Fibroblast of gingiva (primary cell): ENCODE data around the gene FGF16.
A peak's percentile ranks its signal among the peaks of the same experiment; 100 is the strongest.
"Not testable (repeated sequence)": the region's sequence is repeated elsewhere in the genome, so short reads cannot be mapped to it uniquely, and the experiment has no call there.

ENCODE experiments used
- DNase-seq: peaks from one replicate; pipeline ENCODE4 v3.0.0-alpha.2; 2011; ENCODE audit warnings: low read depth

The FGF16 gene

DNA sequence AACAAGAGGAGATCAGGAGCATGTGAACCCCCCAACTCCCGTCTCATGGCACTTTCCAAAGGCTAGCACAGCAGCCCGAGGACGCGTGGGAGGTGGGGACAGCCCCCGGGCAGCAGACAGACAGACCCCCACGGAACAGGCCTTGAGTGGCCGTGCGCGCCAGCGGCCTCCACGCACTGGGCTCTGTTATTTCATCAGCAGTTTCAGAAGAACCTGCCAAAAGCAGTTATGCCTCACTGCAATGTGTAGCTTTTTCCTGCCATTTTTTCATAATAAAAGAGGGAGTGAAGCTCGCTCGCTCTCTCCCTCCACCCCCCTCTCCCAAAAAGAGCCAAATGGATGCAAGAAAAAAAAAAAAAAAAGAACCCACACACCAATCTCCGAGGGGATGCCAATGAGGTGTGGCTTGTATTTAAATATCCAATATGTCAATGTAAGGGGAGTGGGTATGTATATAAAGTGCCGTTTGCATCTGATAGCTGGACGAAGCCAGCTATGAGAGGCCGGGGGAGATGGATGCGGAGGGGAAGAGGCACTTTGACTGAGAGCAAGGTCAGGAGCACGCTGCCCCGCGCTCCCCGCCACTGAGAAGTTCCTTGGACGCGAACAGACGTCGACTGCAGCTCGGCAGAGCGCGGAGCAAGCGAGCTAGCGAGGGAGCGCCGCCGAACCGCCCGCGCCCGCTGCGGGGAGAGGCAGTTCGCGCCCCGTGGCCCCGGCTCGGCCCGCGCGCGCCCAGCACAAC is at the start of gene FGF16:
Gene FGF16 (plus strand): TSS at position 482 of the 745 bp plus-strand sequence. CDS start 286 bp downstream, outside the sequence.
- DNase-seq: peak; percentile 14

- no peak for DNase-seq
Observed at GRCh38 chrX:77398330-77398954, 48.7 kb upstream of the FGF16 start.

GRCh38 chrX:77404419-77404818 is 42.8 kb upstream of the FGF16 start:
- no peak for DNase-seq

DNA sequence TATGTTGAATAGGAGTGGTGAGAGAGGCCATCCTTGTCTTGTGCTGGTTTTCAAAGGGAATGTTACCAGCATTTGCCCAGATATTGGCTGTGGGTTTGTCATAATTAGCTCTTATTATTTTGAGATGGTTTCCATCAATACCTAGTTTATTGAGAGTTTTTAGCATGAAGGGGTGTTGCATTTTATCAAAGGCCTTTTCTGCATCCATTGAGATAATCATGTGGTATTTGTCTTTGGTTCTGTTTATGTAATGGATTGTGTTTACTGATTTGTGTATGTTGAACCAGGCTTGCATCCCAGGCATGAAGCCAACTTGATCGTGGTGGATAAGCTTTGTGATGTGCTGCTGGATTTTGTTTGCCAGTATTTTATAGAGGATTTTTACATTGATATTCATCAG is 39.4 kb upstream of the FGF16 start:
- not testable (repeated sequence) for DNase-seq

- no peak for DNase-seq
Observed at GRCh38 chrX:77412631-77413030, 34.6 kb upstream of the FGF16 start.

DNA sequence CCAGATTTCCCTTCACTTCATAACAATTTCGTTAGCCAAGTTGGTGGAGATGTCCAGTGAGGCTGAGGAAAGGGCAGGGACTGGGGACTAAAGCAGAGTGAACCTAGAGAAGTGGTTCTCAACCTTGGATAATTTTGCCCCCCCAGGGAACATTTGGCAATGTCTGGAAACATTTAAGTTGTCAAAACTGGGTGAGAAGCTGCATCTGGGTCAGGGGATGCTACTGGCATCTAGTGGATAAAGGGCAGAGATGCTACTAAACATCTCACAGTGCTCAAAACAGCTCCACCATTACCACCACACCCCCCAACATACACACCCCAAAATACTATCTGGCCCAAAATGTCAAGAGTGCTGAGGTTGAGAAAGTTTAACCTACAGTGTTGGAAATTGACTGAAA is 32.0 kb upstream of the FGF16 start:
- no peak for DNase-seq

- no peak for DNase-seq
Observed at GRCh38 chrX:77415882-77416281, 31.3 kb upstream of the FGF16 start.

DNA sequence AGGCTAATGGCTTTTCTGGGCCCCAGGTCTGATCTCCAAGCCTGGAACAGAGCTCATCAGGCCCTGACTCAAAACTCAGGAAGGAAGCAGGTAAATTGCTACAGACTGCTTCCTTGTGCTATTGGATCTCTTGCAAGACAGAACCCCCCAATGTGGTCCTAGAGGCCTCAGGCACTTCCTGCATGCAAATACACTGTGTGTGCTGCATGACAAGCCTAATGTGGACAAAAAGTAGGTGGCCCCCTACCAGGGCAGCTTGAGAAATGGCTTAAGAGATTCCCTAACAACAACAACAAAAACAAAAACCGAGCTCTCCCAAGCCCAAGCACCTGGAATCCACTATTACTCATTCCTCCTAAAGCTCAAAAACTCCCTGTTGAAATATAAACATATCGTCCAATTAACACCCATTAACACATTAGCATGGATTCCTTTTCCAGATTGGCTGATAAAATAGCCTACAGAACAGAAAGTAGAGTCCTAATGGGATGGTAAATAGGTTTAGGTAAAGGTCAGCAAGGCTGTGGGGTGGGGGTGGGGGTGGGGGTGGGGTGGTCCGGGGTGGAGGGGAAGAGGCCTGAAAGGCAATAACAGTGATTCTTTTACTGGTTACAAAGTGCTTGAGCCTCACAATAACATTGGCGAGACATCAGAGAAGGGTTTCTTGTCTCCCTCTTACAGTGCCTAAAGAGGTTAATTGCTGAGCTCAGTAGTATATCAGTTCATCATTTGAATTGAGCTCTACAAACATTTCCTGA is 24.1 kb upstream of the FGF16 start:
- no peak for DNase-seq

- DNase-seq: peak; percentile 30
Observed at GRCh38 chrX:77426811-77427210, 20.4 kb upstream of the FGF16 start.

GRCh38 chrX:77427611-77428010 is 19.6 kb upstream of the FGF16 start:
- no peak for DNase-seq

DNA sequence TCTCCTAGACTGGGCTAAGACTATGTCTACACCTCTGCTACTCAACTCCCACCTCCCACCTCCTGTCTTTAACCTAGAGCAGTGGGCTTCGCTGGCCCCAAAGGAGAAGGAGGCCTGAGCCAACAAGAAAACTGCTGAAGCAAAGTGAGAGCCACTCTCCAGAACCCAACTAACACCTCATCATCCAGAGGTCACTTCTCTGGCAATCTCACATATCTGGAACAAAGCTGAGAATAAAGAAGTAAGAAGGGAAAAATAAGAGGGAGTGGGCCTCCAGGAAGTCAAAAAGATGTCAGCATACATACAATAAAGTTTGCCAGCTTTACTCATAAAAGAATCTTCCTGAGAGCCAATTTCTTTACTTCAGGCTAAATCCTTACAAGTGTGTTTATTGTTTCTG is 18.6 kb upstream of the FGF16 start:
- no peak for DNase-seq

GRCh38 chrX:77431227-77431626 is 16.0 kb upstream of the FGF16 start:
- DNase-seq: peak; percentile 79

DNA sequence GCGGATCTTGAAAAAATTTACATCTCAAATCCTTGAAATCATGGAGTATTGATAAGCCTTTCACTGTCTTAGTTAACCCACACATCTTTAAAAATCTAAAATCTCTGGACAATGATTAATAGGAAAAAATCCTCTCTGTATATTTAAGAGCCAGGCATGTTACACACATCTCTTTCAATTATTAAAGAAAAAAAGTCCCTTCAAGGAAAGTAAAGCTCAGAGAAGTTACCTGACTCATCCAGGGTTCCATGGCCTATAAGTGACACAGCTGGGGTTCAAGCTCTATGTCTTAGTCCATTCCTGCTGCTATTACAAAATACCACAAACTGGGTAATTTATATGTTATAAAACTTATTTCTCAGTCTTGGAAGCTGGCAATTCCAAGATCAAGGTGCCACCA is 14.2 kb upstream of the FGF16 start:
- DNase-seq: no peak

GRCh38 chrX:77434962-77435361 is 12.2 kb upstream of the FGF16 start:
- DNase-seq: no peak

GRCh38 chrX:77436271-77436670 is 10.9 kb upstream of the FGF16 start:
- peak; percentile 6 for DNase-seq

- peak; percentile 2 for DNase-seq
Observed at GRCh38 chrX:77436682-77437081, 10.5 kb upstream of the FGF16 start.

DNA sequence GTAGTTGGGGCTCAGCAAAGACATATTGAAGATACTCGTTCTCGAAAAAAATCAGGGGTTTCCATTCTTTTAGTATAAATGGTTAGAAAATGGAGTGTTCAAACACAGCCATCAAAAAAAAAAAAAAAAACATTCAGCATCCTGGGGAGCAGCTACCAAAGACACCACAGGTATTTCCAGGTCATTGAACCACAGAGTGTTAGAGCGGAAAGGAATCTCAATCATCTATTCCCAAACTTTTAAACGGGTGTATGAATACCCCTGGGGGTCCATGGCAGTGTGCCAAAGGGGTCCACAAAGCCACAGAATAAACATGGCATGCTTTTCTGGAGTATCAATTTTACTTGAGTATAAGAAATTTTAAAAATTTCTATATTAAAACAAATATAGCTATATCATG is 6.9 kb upstream of the FGF16 start:
- DNase-seq: no peak

DNA sequence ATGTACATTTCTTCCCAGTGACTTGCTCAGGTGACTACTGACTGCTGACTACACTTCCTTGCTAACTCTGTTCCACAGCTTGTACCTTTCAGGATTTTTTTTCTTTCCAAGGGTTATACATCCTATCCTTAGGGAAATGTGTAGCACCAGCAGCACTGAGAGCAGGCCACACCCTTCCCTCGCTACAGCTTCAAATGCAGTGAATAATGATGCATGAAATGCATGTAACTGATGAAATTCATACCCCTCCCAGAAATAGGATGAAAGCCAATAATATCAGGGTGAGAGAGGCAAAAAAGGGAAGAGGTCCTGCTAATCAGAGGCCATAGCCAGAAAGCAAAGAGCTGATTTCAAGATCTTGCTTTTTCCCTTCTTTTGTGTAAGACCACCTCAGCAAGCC is 6.2 kb upstream of the FGF16 start:
- DNase-seq: no peak

- DNase-seq: no peak
Observed at GRCh38 chrX:77441479-77441878, 5.7 kb upstream of the FGF16 start.

GRCh38 chrX:77442728-77443127 is 4.5 kb upstream of the FGF16 start:
- no peak for DNase-seq

DNA sequence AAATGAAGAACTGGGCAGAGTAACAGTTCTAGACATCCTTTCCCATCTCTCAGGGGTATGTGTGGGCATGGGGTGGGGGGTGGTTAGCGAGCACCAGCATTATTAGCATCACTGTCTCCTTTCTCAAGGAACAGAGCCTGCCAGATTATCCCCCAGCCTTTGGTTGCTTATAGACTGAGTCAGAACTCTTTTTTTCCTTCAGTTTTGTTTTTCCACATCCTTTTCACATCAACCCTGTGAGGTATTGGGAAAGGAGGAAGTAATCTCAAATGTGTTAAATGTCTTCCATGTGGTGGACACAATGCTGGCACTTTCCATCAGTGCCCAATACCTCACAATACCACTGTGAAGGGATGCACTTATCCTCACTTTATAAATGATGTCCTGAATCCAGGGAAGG is 3.1 kb upstream of the FGF16 start:
- DNase-seq: no peak

DNA sequence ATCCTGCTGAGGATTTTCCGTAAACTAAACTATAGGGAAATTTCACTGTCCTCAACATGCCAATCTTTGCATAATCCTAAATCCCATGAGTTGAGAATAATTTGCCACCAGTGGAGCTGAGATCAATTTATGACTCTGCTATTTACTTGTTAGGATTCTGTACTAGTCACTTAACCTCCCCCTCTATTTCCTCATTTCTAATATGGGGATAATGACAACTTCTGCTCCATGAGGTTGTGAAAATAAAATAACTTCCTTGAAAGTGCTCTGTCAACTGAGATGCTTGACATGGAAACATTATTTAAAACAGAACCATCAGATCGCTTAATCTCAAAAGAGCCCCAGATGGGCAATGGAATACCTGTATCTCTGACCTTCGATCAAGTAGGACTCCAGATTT is 2.6 kb upstream of the FGF16 start:
- no peak for DNase-seq

DNA sequence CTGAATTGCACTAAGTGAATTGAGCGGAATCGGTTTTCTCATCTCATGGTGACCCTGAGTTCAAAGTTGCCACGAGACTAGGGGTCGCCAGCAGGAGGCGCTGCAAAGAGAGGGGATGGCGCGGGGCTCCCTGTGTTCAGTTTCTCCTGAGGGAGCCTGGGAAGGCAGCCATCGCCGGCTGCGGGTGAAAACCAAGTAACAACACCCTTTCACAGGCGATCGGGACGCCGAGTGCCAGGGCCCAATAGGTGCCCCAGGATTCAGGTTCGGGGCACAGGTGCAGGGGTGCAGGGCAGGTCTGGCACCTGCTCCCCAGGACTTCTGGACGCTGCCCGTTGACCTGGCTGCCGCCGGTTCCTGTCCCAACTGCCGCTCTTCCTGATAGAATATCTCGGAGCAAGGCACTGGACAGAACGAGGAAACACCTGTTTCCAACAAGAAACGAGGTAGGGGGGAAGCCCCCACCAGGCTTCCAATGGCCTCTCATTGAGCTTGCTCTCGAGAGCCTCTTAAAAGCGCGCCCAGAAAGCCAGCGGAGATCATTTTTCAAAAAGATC is 1.1 kb upstream of the FGF16 start:
- DNase-seq: no peak
